NCI-H510A treated with DMSO at 0.1 percent for 48 hours (cell line): ENCODE measurements around the gene SFXN4.
"Not testable (repeated sequence)": the region's sequence is repeated elsewhere in the genome, so short reads cannot be mapped to it uniquely, and the experiment has no call there.

ENCODE experiments used
- DNase-seq: peaks from one replicate; lab custom pipeline; 2025; lab: John Stamatoyannopoulos, UW

The SFXN4 gene

GRCh38 chr10:119139464-119140067 lies 25.9 kb downstream of the SFXN4 start:
- peak; percentile 32 for DNase-seq

GRCh38 chr10:119138346-119139306 lies 26.9 kb downstream of the SFXN4 start:
- DNase-seq: no peak

- DNase-seq: not testable (repeated sequence)
These were observed 27.6 kb downstream of the SFXN4 start for GRCh38 chr10:119137878-119138277.

GRCh38 chr10:119136084-119136483 lies 29.4 kb downstream of the SFXN4 start:
- DNase-seq: no peak

- no peak for DNase-seq
These were observed 30.0 kb downstream of the SFXN4 start for GRCh38 chr10:119135513-119135881.

- no peak for DNase-seq
These were observed 31.6 kb downstream of the SFXN4 start for GRCh38 chr10:119133949-119134348.

GRCh38 chr10:119132521-119133345 lies 32.8 kb downstream of the SFXN4 start:
- DNase-seq: no peak

GRCh38 chr10:119131512-119132240 lies 33.8 kb downstream of the SFXN4 start:
- no peak for DNase-seq

- DNase-seq: no peak
These were observed 35.8 kb downstream of the SFXN4 start for GRCh38 chr10:119129721-119130120.

GRCh38 chr10:119125942-119126341 lies 39.6 kb downstream of the SFXN4 start:
- DNase-seq: no peak

GRCh38 chr10:119120875-119121274 lies 44.6 kb downstream of the SFXN4 start:
- DNase-seq: no peak

- no peak for DNase-seq
These were observed 45.1 kb downstream of the SFXN4 start for GRCh38 chr10:119120413-119120867.

GRCh38 chr10:119119400-119119799 lies 46.1 kb downstream of the SFXN4 start:
- DNase-seq: no peak

- no peak for DNase-seq
These were observed 47.3 kb downstream of the SFXN4 start for GRCh38 chr10:119118231-119118630.

GRCh38 chr10:119116326-119116951 lies 49.1 kb downstream of the SFXN4 start:
- DNase-seq: no peak

GRCh38 chr10:119115926-119116325 lies 49.6 kb downstream of the SFXN4 start:
- no peak for DNase-seq

GRCh38 chr10:119113751-119114732 lies 51.5 kb downstream of the SFXN4 start:
- DNase-seq: no peak

- DNase-seq: no peak
These were observed 53.5 kb downstream of the SFXN4 start for GRCh38 chr10:119112056-119112455.

- not testable (repeated sequence) for DNase-seq
These were observed 57.7 kb downstream of the SFXN4 start for GRCh38 chr10:119107771-119108170.

GRCh38 chr10:119107106-119107505 lies 58.4 kb downstream of the SFXN4 start:
- DNase-seq: not testable (repeated sequence)
